Endothelial cell of umbilical vein (primary cell): Measurements from ENCODE around the gene DNAAF5. TPM values are rescaled to one million over a fixed set of nuclear protein-coding genes. Genes with fewer than 3 reads are reported as not detected.

Source experiments
- BruUV-seq: library from RNA; stranded (reverse); fragments of 400-500 nt; replicated peaks from 2 replicates; lab custom pipeline; 2021; lab: Mats Ljungman, UMichigan
- CTCF ChIA-PET: fragments of 300-600, 350-600 bp; sonication (Branson Sonifier 250); formaldehyde crosslinking; loops from one replicate; lab custom pipeline; 2021; ENCODE audit warnings: antibody characterized with exemption, inconsistent platforms; lab: Charles Lee
- POLR2A ChIA-PET: fragments of 300-600, 350-600 bp; sonication (Branson Sonifier 250); formaldehyde crosslinking; loops from one replicate; lab custom pipeline; 2021; ENCODE audit warnings: antibody characterized with exemption, inconsistent platforms; lab: Charles Lee
- DNase-seq: peaks from one replicate; pipeline ENCODE4 v3.0.0-alpha.2; 2011; ENCODE audit warnings: low read depth, low spot score
- FAIRE-seq: peaks from 2 replicates; lab custom pipeline; 2011; peaks lifted over from hg19 to GRCh38; lab: Jason Lieb, UNC
- H2AFZ ChIP-seq: 2 replicates; pipeline ENCODE4 v1.6.0; 2012; ENCODE audit warnings: low read depth, low read length, control low read depth, inconsistent platforms
- H3K27ac ChIP-seq: 2 replicates; pipeline ENCODE4 v1.5.1; 2011; ENCODE audit warnings: low read depth, mild to moderate bottlenecking, control low read depth, low read length, moderate library complexity; ENCODE audit not compliant: insufficient read depth
- H3K27me3 ChIP-seq, 2 experiments: 2 replicates each; pipeline versions ENCODE4 v1.6.0 to v1.6.1; 2011; ENCODE audit warnings: low read length in 2 of 2, mixed read lengths in 1 of 2; ENCODE audit not compliant: control insufficient read depth in 2 of 2, insufficient read depth in 2 of 2
- H3K36me3 ChIP-seq, 2 experiments: 2 replicates in 1 of 2; 3 replicates in 1 of 2; pipeline ENCODE4 v1.5.1; 2011; ENCODE audit warnings: low read length in 2 of 2, mild to moderate bottlenecking in 1 of 2, moderate library complexity in 1 of 2; ENCODE audit not compliant: control insufficient read depth in 2 of 2, insufficient read depth in 2 of 2; ENCODE audit errors: extremely low read depth in 1 of 2
- H3K4me1 ChIP-seq: 3 replicates; pipeline ENCODE4 v1.5.1; 2011; ENCODE audit warnings: mild to moderate bottlenecking, low read length; ENCODE audit not compliant: control insufficient read depth, insufficient read depth; ENCODE audit errors: extremely low read depth
- H3K4me2 ChIP-seq: 2 replicates; pipeline ENCODE4 v1.6.1; 2011; ENCODE audit warnings: low read length, control low read depth, mixed read lengths; ENCODE audit not compliant: insufficient read depth
- H3K4me3 ChIP-seq, 3 experiments: fragments of 200-600 bp in 1 of 3; sonication (generic), shearing (Covaris generic) in 1 of 3; replicated peaks in 1 of 3; 2 replicates each; pipeline ENCODE4 v1.5.1; 2011 to 2016; ENCODE audit warnings: control low read depth in 3 of 3, low read length in 3 of 3, mild to moderate bottlenecking in 2 of 3, inconsistent platforms in 1 of 3, low read depth in 1 of 3, moderate library complexity in 1 of 3; ENCODE audit not compliant: insufficient read depth in 1 of 3
- H3K79me2 ChIP-seq: 2 replicates; pipeline ENCODE4 v1.6.0; 2012; ENCODE audit warnings: low read length, inconsistent platforms; ENCODE audit not compliant: control insufficient read depth, insufficient read depth
- H3K9ac ChIP-seq: replicated peaks from 2 replicates; pipeline ENCODE3; 2011; ENCODE audit warnings: low read length, control low read depth; ENCODE audit not compliant: insufficient read depth; ENCODE audit errors: extremely low read depth
- H3K9me1 ChIP-seq: replicated peaks from 3 replicates; pipeline ENCODE4 v1.6.0; 2011; ENCODE audit warnings: mild to moderate bottlenecking, low read length; ENCODE audit not compliant: control insufficient read depth, insufficient read depth; ENCODE audit errors: extremely low read depth
- H3K9me3 ChIP-seq: replicated peaks from 2 replicates; pipeline ENCODE4 v1.5.1; 2012; ENCODE audit warnings: low read length, inconsistent platforms; ENCODE audit not compliant: control insufficient read depth, insufficient read depth
- H4K20me1 ChIP-seq: replicated peaks from 2 replicates; pipeline ENCODE3; 2011; ENCODE audit warnings: mild to moderate bottlenecking, low read length; ENCODE audit not compliant: control insufficient read depth, insufficient read depth; ENCODE audit errors: extremely low read depth
- EZH2 ChIP-seq: IDR thresholded peaks from 2 replicates; pipeline ENCODE4 v1.6.1; 2012; ENCODE audit warnings: borderline replicate concordance, low read depth, mild to moderate bottlenecking, moderate library complexity, low read length, inconsistent platforms; ENCODE audit not compliant: severe bottlenecking
- FOS ChIP-seq: IDR thresholded peaks from 2 replicates; pipeline ENCODE4 v1.6.1; 2011; ENCODE audit warnings: mild to moderate bottlenecking, low read length, moderate library complexity, borderline replicate concordance; ENCODE audit not compliant: insufficient read depth
- GATA2 ChIP-seq: IDR thresholded peaks from 2 replicates; pipeline ENCODE4 v1.7.0; 2011; ENCODE audit warnings: low read depth, mild to moderate bottlenecking, moderate library complexity, mixed read lengths, low read length; ENCODE audit not compliant: insufficient read length, insufficient read depth
- JUN ChIP-seq: IDR thresholded peaks from 2 replicates; pipeline ENCODE4 v1.6.1; 2011; ENCODE audit warnings: borderline replicate concordance, low read depth; ENCODE audit not compliant: insufficient read length, insufficient read depth
- POLR2AphosphoS5 ChIP-seq: IDR thresholded peaks from 2 replicates; pipeline ENCODE4 v1.6.1; 2012; ENCODE audit warnings: low read depth, mild to moderate bottlenecking, control low read depth, low read length, moderate library complexity; ENCODE audit not compliant: insufficient read depth
- dilution Hi-C: fragments of 300-500 bp; cut with MboI; formaldehyde crosslinking; loops from one replicate; pipeline ENCODE4 v1.15.0; 2019; ENCODE audit warnings: low sequenced_read_pairs; ENCODE audit not compliant: extremely low pct_ligation_motif_present
- intact Hi-C: fragments of 100-400 bp; cut with micrococcal nuclease; formaldehyde crosslinking; loops from one replicate; pipeline ENCODE4 v1.10.0; 2022
- polyA plus RNA-seq, 4 experiments: library from polyadenylated mRNA; depleted of rRNA in 3 of 4; stranded (reverse) in 3 of 4; unstranded in 1 of 4; fragments of >200 nt; gene quantifications; 2 replicates each; pipeline versions ENCODE4 v1.2.1 to v1.2.3, GENCODE V29; 2011 to 2012; ENCODE audit warnings: missing spikeins in 1 of 4
- total RNA-seq: library from RNA; stranded (reverse); gene quantifications from 2 replicates; pipeline ENCODE4 v1.2.3, GENCODE V29; 2021
- TF ChIP-seq, protein P1 (sequence below), 2 donors: IDR thresholded peaks; 1 replicate in 1 of 2; 2 replicates in 1 of 2; pipeline ENCODE4 v1.5.1; 2011; ENCODE audit warnings: low read length in 2 of 2, mild to moderate bottlenecking in 2 of 2, moderate library complexity in 2 of 2, control low read depth in 1 of 2, inconsistent platforms in 1 of 2, low read depth in 1 of 2; ENCODE audit not compliant: insufficient read depth in 1 of 2; ENCODE audit errors: extremely low read depth in 1 of 2
- TF ChIP-seq, protein P2 (sequence below): IDR thresholded peaks from 2 replicates; pipeline ENCODE4 v1.6.1; 2011; ENCODE audit not compliant: insufficient read depth, insufficient read length

The DNAAF5 gene
- total and polyA plus RNA-seq, 2 donors (not counting 3 experiments of a cell fraction or from before 2014, with no cell fraction given): 49.3 to 65.5 TPM

DNA sequence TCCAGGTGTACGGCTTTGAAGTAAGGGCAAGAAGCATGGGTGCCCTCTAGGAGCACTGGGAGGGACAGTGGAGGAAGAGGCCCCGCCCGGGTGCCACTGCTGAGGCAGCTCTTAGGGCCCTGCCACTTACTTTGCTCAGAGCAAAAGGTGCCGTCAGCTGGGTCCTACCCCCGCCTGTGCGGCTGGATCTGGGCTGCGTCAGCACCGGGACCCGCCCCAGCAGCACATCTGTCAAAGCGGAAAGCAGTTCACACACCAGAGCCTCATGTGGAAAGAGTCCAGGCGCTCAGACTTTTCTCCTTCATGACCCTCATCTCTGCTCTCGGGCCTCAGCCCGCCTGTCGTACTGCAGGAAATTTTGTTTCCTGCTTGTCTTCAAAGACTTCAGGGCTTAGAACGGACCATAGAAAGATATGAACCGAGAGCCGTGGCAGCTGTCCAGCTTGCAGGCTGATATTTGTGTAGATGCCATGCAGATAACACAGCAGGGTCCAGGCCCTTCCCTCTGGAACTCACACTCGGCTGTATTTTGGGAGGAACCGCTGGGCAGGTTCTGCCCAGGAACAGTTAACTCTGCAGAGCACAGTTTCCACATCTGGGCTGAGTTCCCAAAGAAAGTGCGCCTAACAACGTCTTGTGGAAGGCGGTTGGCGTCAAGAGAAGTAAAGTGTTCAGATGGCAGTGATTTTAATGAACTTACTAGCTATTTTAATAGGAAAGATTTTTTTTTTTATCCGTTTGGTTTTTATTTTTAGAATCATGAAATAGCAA is 44.9 kb downstream of the DNAAF5 start:
- TF ChIP-seq POLR2AphosphoS5 (no peak), FOS (no peak), JUN (no peak), EZH2 (no peak), GATA2 (no peak)
- TF ChIP-seq, protein P1, sequence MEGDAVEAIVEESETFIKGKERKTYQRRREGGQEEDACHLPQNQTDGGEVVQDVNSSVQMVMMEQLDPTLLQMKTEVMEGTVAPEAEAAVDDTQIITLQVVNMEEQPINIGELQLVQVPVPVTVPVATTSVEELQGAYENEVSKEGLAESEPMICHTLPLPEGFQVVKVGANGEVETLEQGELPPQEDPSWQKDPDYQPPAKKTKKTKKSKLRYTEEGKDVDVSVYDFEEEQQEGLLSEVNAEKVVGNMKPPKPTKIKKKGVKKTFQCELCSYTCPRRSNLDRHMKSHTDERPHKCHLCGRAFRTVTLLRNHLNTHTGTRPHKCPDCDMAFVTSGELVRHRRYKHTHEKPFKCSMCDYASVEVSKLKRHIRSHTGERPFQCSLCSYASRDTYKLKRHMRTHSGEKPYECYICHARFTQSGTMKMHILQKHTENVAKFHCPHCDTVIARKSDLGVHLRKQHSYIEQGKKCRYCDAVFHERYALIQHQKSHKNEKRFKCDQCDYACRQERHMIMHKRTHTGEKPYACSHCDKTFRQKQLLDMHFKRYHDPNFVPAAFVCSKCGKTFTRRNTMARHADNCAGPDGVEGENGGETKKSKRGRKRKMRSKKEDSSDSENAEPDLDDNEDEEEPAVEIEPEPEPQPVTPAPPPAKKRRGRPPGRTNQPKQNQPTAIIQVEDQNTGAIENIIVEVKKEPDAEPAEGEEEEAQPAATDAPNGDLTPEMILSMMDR (IDR thresholded peaks at IDR 0.05; ENCODE audit: extremely low read depth in 1 of 2, insufficient read depth in 1 of 2, low read depth in 1 of 2, low read length in 2 of 2): no peak
- TF ChIP-seq, protein P2, sequence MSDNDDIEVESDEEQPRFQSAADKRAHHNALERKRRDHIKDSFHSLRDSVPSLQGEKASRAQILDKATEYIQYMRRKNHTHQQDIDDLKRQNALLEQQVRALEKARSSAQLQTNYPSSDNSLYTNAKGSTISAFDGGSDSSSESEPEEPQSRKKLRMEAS: no peak
- Histone ChIP-seq H2AFZ (no peak overlapping the region), H3K36me3 (peaks cover 0 to 3% of the 10 kb centered on the region in 2 experiments), H3K79me2 (no peaks in the 10 kb centered on the region), H3K4me3 (no peak overlapping the region), H3K9me3 (no peaks in the 10 kb centered on the region), H4K20me1 (no peaks in the 10 kb centered on the region), H3K9me1 (no peaks in the 10 kb centered on the region), H3K9ac (no peak overlapping the region), H3K4me2 (peak overlapping the region; percentile 6), H3K27ac (peak overlapping the region; percentile 35), H3K27me3 (no peaks in the 10 kb centered on the region), H3K4me1 (peaks cover 10% of the 10 kb centered on the region)
- ChIA-PET POLR2A (no interaction called here), CTCF (interaction anchor here (1.3 kb wide), 1 partner anchor 439 kb away, joined by 7 read pairs; no protein-coding TSS in a partner anchor)
- intact Hi-C loops: loop anchor here (5.0 to 10.0 kb wide), 2 partner anchors 137 to 254 kb away; partner anchors contain the start of gene PDGFA
- DNase-seq (peak; percentile 72), FAIRE-seq (peak; percentile 80)
- BruUV-seq: no TSS peak
- dilution Hi-C loops: no loop called here
